Measurements from ENCODE around the gene CFAP54. TPM values are rescaled to one million over a fixed set of nuclear protein-coding genes. Genes with fewer than 3 reads are reported as not detected.

The CFAP54 gene
- total and polyA plus RNA-seq, 2 experiments from 2014 or later = 0.07 to 0.76 TPM

GRCh38 chr12:96889273-96889933 is 400.0 kb downstream of the CFAP54 start:
- H3K79me2 ChIP-seq (replicated peaks; ENCODE audit: insufficient read depth) = no peaks in the 10 kb centered on the region
- Mint-ChIP-seq H3K27me3 (ENCODE audit: insufficient read depth, low read depth, poor library complexity) (no peaks in the 10 kb centered on the region), H3K36me3 (ENCODE audit: low read depth) (peaks cover 13% of the 10 kb centered on the region; the same call in 2 of the 3 replicates), H3K9me3 (peaks cover 16% of the 10 kb centered on the region), H3K4me3 (no peak overlapping the region), H3K27ac (no peak overlapping the region), H3K4me1 (peaks cover 4% of the 10 kb centered on the region; the same call in 1 of the 3 replicates)
- H4K20me1 ChIP-seq (replicated peaks; ENCODE audit: insufficient read depth) = no peaks in the 10 kb centered on the region
- H3F3A ChIP-seq (replicated peaks; ENCODE audit: low read depth) = no peaks in the 10 kb centered on the region
- H3K4me3 ChIP-seq = no peak overlapping the region
- H3K4me2 ChIP-seq = no peak overlapping the region
- no peak overlapping the region for H2AFZ ChIP-seq
- 0 out of 2 replicates have a peak, but pooled peaks cover 3% of the 10 kb centered on the region for H3K4me1 ChIP-seq (ENCODE audit: insufficient read depth)
- H3K9me2 ChIP-seq (ENCODE audit: insufficient read depth) = peaks cover 2% of the 10 kb centered on the region
- no peak overlapping the region for H3K27ac ChIP-seq (ENCODE audit: low read depth)
- TF ChIP-seq REST (IDR thresholded peaks at IDR 0.05; ENCODE audit: unreplicated experiment) (no peak), ETS1 (IDR thresholded peaks at IDR 0.05) (no peak), JUNB (IDR thresholded peaks at IDR 0.05; ENCODE audit: unreplicated experiment) (no peak), STAT1 (IDR thresholded peaks at IDR 0.05; ENCODE audit: unreplicated experiment) (no peak), CTCF (conservative IDR thresholded peaks at IDR 0.05; ENCODE audit: low read depth in 2 of 2) (no peak), EZH2phosphoT487 (IDR thresholded peaks at IDR 0.05; ENCODE audit: unreplicated experiment) (no peak), ZNF462 (CRISPR knock-in tag; IDR thresholded peaks at IDR 0.05) (no peak), EZH2 (IDR thresholded peaks at IDR 0.05; ENCODE audit: low read depth, unreplicated experiment) (no peak), POLR2AphosphoS5 (IDR thresholded peaks at IDR 0.05; ENCODE audit: low read depth) (no peak), CREB1 (CRISPR knock-in tag; IDR thresholded peaks at IDR 0.05; ENCODE audit: low read depth) (no peak), NANOG (IDR thresholded peaks at IDR 0.05; ENCODE audit: borderline replicate concordance) (no peak), ZNF114 (CRISPR knock-in tag; IDR thresholded peaks at IDR 0.05) (no peak), ZNF331 (CRISPR knock-in tag; IDR thresholded peaks at IDR 0.05; ENCODE audit: low read depth) (no peak)
- H3K36me3 ChIP-seq (ENCODE audit: insufficient read depth) = no peaks in the 10 kb centered on the region; the same call in 1 of the 2 replicates
- H3K27me3 ChIP-seq (ENCODE audit: insufficient read depth) = no peaks in the 10 kb centered on the region
- ATAC-seq (no peak), DNase-seq (ENCODE audit: low spot score) (no peak)
